GM23338 (cell line): Measurements from ENCODE around the gene MAPKAPK3.

ENCODE experiments used
- CREB1 ChIP-seq: fragments of 250-450 bp; sonication (Bioruptor Pico); IDR thresholded peaks from 2 replicates; pipeline ENCODE4 v1.5.0; 2020; ENCODE audit warnings: low read depth, mild to moderate bottlenecking, moderate library complexity
- EZH2 ChIP-seq: fragments of 200-600 bp; sonication (generic); IDR thresholded peaks from one replicate; pipeline ENCODE4 v1.8.0; 2017; ENCODE audit warnings: antibody characterized with exemption, mild to moderate bottlenecking, low read depth; ENCODE audit not compliant: unreplicated experiment
- EZH2phosphoT487 ChIP-seq: fragments of 200-600 bp; sonication (generic); IDR thresholded peaks from one replicate; pipeline ENCODE4 v1.8.1; 2018; ENCODE audit warnings: antibody characterized with exemption; ENCODE audit not compliant: unreplicated experiment
- JUNB ChIP-seq: IDR thresholded peaks from one replicate; pipeline ENCODE4 v1.6.1; 2016; ENCODE audit warnings: antibody characterized with exemption; ENCODE audit not compliant: unreplicated experiment
- NANOG ChIP-seq: IDR thresholded peaks from 2 replicates; pipeline ENCODE4 v1.6.1; 2016; ENCODE audit warnings: antibody characterized with exemption, borderline replicate concordance
- POLR2AphosphoS5 ChIP-seq: IDR thresholded peaks from 2 replicates; pipeline ENCODE4 v1.6.1; 2016; ENCODE audit warnings: antibody characterized with exemption, low read depth
- STAT1 ChIP-seq: IDR thresholded peaks from one replicate; pipeline ENCODE4 v1.6.1; 2016; ENCODE audit warnings: antibody characterized with exemption; ENCODE audit not compliant: unreplicated experiment
- ZNF114 ChIP-seq: fragments of 250-450 bp; sonication (Bioruptor Pico); IDR thresholded peaks from 2 replicates; pipeline ENCODE4 v1.5.0; 2020; ENCODE audit warnings: mild to moderate bottlenecking, moderate library complexity
- TF ChIP-seq, protein P1 (sequence below), 2 experiments: fragments of 200-600 bp in 1 of 2; sonication (generic) in 1 of 2; conservative IDR thresholded peaks; 2 replicates each; pipeline versions ENCODE4 v1.5.1 to v1.6.1; 2016 to 2017; ENCODE audit warnings: antibody characterized with exemption in 2 of 2, low read depth in 2 of 2, mild to moderate bottlenecking in 2 of 2, moderate library complexity in 1 of 2
- TF ChIP-seq, protein P2 (sequence below): IDR thresholded peaks from one replicate; pipeline ENCODE4 v1.6.1; 2018; ENCODE audit warnings: antibody characterized with exemption; ENCODE audit not compliant: unreplicated experiment
- TF ChIP-seq, protein P3 (sequence below): IDR thresholded peaks from 2 replicates; pipeline ENCODE4 v1.6.1; 2016; ENCODE audit warnings: antibody characterized with exemption

DNA sequence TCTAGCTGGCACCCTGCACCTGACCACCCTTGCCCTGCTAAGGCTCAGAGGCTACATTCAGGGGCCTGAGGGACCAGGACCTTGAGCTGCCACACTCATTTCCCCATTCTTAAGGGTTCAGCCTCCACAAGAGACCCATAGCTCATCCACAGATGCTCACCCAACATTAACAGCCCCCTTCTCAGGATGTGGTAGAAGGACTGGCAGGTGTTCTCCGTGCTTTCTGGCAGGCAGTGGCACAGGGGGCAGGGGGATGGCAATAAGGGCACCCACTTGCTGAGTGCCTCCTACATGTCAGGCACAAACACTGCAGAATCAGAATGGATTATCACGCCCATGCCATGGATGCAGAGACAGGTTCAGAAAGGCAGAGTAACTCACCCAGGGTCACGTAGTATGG, 9.4 kb downstream of the MAPKAPK3 start:
- TF ChIP-seq, protein P1, sequence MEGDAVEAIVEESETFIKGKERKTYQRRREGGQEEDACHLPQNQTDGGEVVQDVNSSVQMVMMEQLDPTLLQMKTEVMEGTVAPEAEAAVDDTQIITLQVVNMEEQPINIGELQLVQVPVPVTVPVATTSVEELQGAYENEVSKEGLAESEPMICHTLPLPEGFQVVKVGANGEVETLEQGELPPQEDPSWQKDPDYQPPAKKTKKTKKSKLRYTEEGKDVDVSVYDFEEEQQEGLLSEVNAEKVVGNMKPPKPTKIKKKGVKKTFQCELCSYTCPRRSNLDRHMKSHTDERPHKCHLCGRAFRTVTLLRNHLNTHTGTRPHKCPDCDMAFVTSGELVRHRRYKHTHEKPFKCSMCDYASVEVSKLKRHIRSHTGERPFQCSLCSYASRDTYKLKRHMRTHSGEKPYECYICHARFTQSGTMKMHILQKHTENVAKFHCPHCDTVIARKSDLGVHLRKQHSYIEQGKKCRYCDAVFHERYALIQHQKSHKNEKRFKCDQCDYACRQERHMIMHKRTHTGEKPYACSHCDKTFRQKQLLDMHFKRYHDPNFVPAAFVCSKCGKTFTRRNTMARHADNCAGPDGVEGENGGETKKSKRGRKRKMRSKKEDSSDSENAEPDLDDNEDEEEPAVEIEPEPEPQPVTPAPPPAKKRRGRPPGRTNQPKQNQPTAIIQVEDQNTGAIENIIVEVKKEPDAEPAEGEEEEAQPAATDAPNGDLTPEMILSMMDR (conservative IDR thresholded peaks at IDR 0.05; ENCODE audit: low read depth in 2 of 2), result no peak
- TF ChIP-seq POLR2AphosphoS5, result no peak
- TF ChIP-seq EZH2phosphoT487, result no peak
- no peak for TF ChIP-seq CREB1 (CRISPR knock-in tag)
- no peak for TF ChIP-seq EZH2
- TF ChIP-seq, protein P2, sequence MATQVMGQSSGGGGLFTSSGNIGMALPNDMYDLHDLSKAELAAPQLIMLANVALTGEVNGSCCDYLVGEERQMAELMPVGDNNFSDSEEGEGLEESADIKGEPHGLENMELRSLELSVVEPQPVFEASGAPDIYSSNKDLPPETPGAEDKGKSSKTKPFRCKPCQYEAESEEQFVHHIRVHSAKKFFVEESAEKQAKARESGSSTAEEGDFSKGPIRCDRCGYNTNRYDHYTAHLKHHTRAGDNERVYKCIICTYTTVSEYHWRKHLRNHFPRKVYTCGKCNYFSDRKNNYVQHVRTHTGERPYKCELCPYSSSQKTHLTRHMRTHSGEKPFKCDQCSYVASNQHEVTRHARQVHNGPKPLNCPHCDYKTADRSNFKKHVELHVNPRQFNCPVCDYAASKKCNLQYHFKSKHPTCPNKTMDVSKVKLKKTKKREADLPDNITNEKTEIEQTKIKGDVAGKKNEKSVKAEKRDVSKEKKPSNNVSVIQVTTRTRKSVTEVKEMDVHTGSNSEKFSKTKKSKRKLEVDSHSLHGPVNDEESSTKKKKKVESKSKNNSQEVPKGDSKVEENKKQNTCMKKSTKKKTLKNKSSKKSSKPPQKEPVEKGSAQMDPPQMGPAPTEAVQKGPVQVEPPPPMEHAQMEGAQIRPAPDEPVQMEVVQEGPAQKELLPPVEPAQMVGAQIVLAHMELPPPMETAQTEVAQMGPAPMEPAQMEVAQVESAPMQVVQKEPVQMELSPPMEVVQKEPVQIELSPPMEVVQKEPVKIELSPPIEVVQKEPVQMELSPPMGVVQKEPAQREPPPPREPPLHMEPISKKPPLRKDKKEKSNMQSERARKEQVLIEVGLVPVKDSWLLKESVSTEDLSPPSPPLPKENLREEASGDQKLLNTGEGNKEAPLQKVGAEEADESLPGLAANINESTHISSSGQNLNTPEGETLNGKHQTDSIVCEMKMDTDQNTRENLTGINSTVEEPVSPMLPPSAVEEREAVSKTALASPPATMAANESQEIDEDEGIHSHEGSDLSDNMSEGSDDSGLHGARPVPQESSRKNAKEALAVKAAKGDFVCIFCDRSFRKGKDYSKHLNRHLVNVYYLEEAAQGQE, result no peak
- no peak for TF ChIP-seq ZNF114 (CRISPR knock-in tag)
- TF ChIP-seq, protein P3, sequence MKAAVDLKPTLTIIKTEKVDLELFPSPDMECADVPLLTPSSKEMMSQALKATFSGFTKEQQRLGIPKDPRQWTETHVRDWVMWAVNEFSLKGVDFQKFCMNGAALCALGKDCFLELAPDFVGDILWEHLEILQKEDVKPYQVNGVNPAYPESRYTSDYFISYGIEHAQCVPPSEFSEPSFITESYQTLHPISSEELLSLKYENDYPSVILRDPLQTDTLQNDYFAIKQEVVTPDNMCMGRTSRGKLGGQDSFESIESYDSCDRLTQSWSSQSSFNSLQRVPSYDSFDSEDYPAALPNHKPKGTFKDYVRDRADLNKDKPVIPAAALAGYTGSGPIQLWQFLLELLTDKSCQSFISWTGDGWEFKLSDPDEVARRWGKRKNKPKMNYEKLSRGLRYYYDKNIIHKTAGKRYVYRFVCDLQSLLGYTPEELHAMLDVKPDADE, result no peak
- no peak for TF ChIP-seq JUNB
- TF ChIP-seq NANOG, result no peak
- no peak for TF ChIP-seq STAT1
